ENCODE results near the gene CGB7.

CGB7 gene

GRCh38 chr19:49057636-49058234, at the start of gene CGB7:
Gene CGB7, minus strand, starts transcription at chr19:49057749. Its CDS starts 2,374 bp downstream, at chr19:49055375.
- DNase-seq (ENCODE audit: low read depth), result no peak

- DNase-seq (ENCODE audit: low read depth), result no peak
These were observed 49.1 kb upstream of the CGB7 start for GRCh38 chr19:49106648-49107135.

GRCh38 chr19:49104229-49104864, 46.8 kb upstream of the CGB7 start:
- DNase-seq (ENCODE audit: low read depth), result no peak

GRCh38 chr19:49103331-49104085, 46.0 kb upstream of the CGB7 start:
- DNase-seq (ENCODE audit: low read depth), result no peak

GRCh38 chr19:49102303-49102702, 44.8 kb upstream of the CGB7 start:
- no peak for DNase-seq (ENCODE audit: low read depth)

- no peak for DNase-seq (ENCODE audit: low read depth)
These were observed 43.6 kb upstream of the CGB7 start for GRCh38 chr19:49101160-49101559.

- DNase-seq (ENCODE audit: low read depth), result no peak
These were observed 41.2 kb upstream of the CGB7 start for GRCh38 chr19:49098795-49099194.

- DNase-seq (ENCODE audit: low read depth), result peak; percentile 47
These were observed 40.1 kb upstream of the CGB7 start for GRCh38 chr19:49097453-49098288.

GRCh38 chr19:49094505-49095482, 37.2 kb upstream of the CGB7 start:
- no peak for DNase-seq (ENCODE audit: low read depth)

GRCh38 chr19:49092686-49093085, 35.1 kb upstream of the CGB7 start:
- DNase-seq (ENCODE audit: low read depth), result no peak

GRCh38 chr19:49091391-49092038, 34.0 kb upstream of the CGB7 start:
- DNase-seq (ENCODE audit: low read depth), result no peak

- DNase-seq (ENCODE audit: low read depth), result no peak
These were observed 28.7 kb upstream of the CGB7 start for GRCh38 chr19:49086296-49086695.

GRCh38 chr19:49085868-49086232, 28.3 kb upstream of the CGB7 start:
- no peak for DNase-seq (ENCODE audit: low read depth)

- DNase-seq (ENCODE audit: low read depth), result peak; percentile 98
These were observed 27.7 kb upstream of the CGB7 start, which contains the start of gene SNRNP70 for GRCh38 chr19:49085020-49085867. Gene SNRNP70, plus strand, starts transcription at chr19:49085451. Its CDS starts 964 bp downstream, at chr19:49086415.

GRCh38 chr19:49084206-49085019, 26.9 kb upstream of the CGB7 start:
- DNase-seq (ENCODE audit: low read depth), result no peak

GRCh38 chr19:49081273-49081672, 23.7 kb upstream of the CGB7 start:
- DNase-seq (ENCODE audit: low read depth), result no peak

- DNase-seq (ENCODE audit: low read depth), result no peak
These were observed 22.8 kb upstream of the CGB7 start for GRCh38 chr19:49080392-49080791.

GRCh38 chr19:49074869-49075268, 17.3 kb upstream of the CGB7 start:
- DNase-seq (ENCODE audit: low read depth), result peak; percentile 40
